HG03196 (cell line): ENCODE measurements around the gene MCAT.

Source experiments
- ATAC-seq: cut with Tn5 transposase; IDR thresholded peaks from one replicate; pipeline ENCODE4 v1.9.1; 2021; ENCODE audit not compliant: unreplicated experiment

The MCAT gene

GRCh38 chr22:43142880-43143562, at the start of gene MCAT:
TSS of gene MCAT (minus strand) at chr22:43143398. CDS start at chr22:43143348, 50 bp downstream.
- ATAC-seq: peak; percentile 75

GRCh38 chr22:43191831-43192230, 48.6 kb upstream of the MCAT start:
- no peak for ATAC-seq

- ATAC-seq: no peak
Measured at GRCh38 chr22:43188829-43189545, 45.8 kb upstream of the MCAT start.

- peak; percentile 71 for ATAC-seq
Measured at GRCh38 chr22:43187171-43188099, 44.2 kb upstream of the MCAT start.

GRCh38 chr22:43186272-43187170, 43.3 kb upstream of the MCAT start, which contains the start of gene TTLL12:
TSS of gene TTLL12 (minus strand) at chr22:43187134. CDS start at chr22:43187069, 65 bp downstream.
- ATAC-seq: peak; percentile 56

GRCh38 chr22:43185860-43186261, 42.7 kb upstream of the MCAT start:
- no peak for ATAC-seq

- no peak for ATAC-seq
Measured at GRCh38 chr22:43183496-43184277, 40.5 kb upstream of the MCAT start.

GRCh38 chr22:43182726-43183125, 39.5 kb upstream of the MCAT start:
- ATAC-seq: no peak

- no peak for ATAC-seq
Measured at GRCh38 chr22:43182118-43182517, 38.9 kb upstream of the MCAT start.

- ATAC-seq: no peak
Measured at GRCh38 chr22:43181321-43182076, 38.3 kb upstream of the MCAT start.

- ATAC-seq: no peak
Measured at GRCh38 chr22:43180670-43181069, 37.5 kb upstream of the MCAT start.

GRCh38 chr22:43179911-43180195, 36.7 kb upstream of the MCAT start:
- no peak for ATAC-seq

GRCh38 chr22:43179146-43179910, 36.1 kb upstream of the MCAT start:
- no peak for ATAC-seq

GRCh38 chr22:43177479-43177878, 34.3 kb upstream of the MCAT start:
- no peak for ATAC-seq

GRCh38 chr22:43176090-43176489, 32.9 kb upstream of the MCAT start:
- no peak for ATAC-seq

- ATAC-seq: no peak
Measured at GRCh38 chr22:43174941-43175531, 31.8 kb upstream of the MCAT start.

- ATAC-seq: no peak
Measured at GRCh38 chr22:43173976-43174720, 30.9 kb upstream of the MCAT start.
